ACHN (cell line): ENCODE measurements around the gene CSNK1A1.
"Not testable (repeated sequence)": the region's sequence is repeated elsewhere in the genome, so short reads cannot be mapped to it uniquely, and the experiment has no call there.

Experiments used
- DNase-seq: peaks from one replicate; pipeline ENCODE4 v3.0.0-alpha.2; 2015
- in situ Hi-C: cut with HindIII; loops from 2 replicates; pipeline ENCODE4 v1.10.0; 2017; ENCODE audit warnings: low sequenced_read_pairs, low pct_ligation_motif_present, low pct_unique_long_range_greater_than_20kb

CSNK1A1 gene

DNA sequence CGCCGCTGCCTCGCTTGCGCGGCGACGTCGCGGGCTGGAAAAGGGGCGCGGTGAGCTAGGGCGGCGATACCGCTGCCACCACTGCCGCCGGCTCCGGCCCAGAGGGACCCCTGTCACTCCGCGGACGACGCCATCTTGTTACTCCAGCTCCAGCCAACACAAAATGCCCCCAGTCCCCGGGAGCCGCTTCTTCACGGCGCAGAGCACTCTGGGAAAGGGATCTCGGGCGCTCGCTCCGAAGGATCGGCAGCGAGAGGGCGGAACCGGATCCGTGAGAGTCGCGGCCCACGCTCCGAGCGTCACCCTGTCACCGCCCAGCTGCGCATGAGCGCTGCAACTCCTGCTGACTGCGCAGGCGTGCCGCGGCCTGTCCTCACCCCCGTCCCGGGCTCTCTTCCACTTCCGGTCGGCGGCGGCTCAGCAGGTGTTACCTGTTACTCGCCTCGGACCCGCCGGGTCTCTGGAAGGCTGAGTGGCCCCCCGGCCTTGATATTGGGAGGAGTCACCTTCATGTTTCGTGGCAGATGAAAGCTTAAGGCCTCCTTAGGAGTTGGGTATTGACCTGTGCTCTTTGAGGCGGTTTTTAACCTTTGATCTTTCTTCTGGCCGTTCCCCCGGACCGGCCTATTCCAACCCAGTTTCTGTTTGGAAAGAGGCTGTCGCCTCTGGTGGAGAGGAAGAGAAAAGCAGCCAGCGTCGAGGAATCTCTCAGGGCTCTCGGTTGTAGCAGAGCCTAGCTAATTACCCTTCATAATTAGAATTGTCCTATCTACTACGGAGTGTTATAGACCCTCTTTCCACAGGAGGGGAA is at the start of gene CSNK1A1:
TSS of gene CSNK1A1 (minus strand) at position 213 of the 811 bp plus-strand sequence. CDS start 475 bp downstream, outside the sequence.
- peak; percentile 97 for DNase-seq
- in situ Hi-C loops: no loop called here

DNA sequence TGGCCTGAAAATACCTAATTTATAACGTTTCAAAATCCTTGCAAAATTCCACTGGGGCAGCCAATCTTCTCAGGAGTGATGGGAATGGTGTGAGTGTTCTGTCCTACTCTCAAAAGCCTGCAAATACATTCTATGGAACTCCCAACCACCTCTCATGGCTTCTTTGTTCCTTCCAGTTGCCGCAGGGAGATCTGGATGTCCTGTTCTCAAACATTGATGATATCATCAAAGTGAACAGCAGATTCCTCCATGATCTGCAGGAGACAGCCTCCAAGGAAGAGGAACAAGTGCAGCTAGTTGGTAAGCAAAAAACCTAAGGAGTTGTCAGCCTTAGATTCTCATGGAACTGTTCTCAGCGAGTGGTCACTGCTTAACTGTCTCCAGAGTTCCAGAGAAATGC is 49.7 kb upstream of the CSNK1A1 start:
- in situ Hi-C loops: no loop called here
- no peak for DNase-seq

DNA sequence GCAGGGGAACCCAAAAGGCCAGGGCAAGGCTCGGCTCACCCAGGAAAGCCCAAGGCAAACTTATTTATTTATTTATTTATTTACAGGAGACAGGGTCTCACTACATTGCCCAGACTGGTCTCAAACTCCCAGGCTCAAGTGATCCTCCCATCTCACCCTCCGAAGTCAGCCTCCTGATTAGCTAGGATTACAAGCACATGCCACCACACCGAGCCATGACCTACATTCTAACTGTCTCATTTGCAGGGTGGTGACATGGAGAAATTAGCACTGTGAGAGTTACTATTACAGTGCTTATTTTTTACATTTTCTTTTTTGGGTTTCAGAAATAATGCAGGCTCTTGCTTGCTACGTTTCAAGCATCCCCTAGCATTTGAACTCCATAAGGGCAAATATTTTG is 48.1 kb upstream of the CSNK1A1 start:
- in situ Hi-C loops: no loop called here
- DNase-seq: no peak

DNA sequence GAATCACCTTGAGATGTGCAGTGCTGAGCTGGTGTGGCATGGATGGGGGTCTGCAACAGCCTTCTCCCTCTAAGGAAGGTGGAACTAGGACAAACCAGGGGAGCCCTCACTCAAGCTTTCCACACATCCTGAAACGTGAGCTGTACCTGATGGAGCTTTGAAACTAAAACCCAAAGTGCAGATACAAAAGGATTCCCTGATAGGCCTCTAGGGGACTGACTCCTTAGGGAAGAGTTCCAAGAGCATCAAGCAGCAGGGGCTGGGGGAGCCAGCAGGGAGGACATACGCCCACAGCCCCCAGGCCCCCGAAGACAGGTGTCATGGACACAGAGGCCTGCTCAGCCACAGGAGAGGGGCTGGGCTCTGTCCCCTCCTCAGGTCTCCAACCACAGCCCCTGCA is 47.7 kb upstream of the CSNK1A1 start:
- in situ Hi-C loops: no loop called here
- no peak for DNase-seq

DNA sequence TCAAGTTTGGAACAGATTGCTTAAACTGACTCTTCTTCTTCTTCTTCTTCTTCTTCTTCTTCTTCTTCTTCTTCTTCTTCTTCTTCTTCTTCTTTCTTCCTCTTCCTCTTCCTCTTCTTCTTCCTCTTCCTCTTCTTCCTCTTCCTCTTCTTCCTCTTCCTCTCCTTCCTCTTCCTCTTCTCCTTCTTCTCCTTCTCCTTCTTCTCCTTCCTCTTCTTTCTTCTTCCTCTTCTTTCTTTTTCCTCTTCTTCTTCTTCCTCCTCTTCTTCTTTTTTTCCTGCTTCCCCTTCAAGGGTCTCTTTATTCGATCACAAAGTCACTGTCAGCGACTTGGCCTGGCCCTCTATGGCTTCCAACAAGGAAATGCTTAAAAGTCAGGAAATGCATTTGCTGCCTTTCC is 47.0 kb upstream of the CSNK1A1 start:
- in situ Hi-C loops, DNase-seq: not testable (repeated sequence)

DNA sequence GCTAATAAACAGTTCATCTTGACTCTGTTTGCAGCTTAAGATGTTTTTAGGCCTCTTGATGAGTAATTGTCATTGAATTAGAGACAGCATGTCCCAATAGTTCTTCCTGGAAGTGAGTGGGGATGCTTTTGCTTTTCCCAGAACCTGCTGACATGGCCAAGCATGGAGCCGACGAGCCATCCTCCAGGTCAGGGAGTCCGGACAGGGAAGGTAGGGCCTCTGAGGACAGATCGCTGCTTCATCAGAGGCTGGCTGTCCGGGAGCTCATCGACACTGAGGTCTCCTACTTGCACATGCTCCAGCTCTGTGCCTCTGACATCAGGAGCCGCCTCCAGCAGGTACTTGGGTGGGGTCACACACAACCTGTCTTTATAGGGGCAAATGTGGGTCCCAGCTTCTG is 46.4 kb upstream of the CSNK1A1 start:
- in situ Hi-C loops: no loop called here
- DNase-seq: no peak

DNA sequence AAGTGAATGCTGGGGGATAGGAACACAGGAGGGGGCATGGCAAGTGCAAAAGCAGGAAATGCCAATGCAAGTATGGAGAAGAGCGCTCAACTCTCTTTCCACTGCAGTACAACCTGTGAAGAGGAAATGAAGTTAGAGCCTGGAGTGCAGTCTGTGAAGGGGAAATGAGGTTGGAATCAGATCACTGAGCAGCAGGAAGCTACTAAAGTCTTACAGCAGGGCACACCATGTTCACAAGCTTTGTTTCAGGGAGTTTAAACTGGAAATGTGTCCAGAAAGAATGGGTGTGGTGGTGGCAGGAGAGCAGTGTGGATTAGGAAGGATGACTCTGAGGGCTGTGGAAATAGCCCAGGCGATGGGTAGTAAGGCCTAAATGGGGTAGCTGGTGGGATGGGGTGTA is 45.5 kb upstream of the CSNK1A1 start:
- no peak for DNase-seq
- in situ Hi-C loops: no loop called here

DNA sequence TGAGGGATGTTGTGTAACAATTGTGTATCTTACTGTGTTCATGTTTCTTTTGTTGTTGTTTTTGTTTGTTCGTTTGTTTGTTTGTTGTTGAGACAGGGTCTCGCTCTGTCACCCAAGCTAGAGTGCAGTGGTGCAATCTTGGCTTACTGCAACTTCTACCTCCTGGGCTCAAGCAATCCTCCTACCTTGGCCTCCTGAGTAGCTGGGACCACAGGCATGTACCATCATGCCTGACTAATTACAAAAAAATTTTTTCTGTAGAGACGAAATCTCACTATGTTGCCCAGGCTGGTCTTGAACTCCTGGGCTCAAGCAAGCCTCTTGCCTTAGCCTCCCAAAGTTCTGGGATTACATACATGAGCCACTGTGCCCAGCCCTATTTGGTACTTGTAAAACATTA is 43.9 kb upstream of the CSNK1A1 start:
- DNase-seq, in situ Hi-C loops: not testable (repeated sequence)

DNA sequence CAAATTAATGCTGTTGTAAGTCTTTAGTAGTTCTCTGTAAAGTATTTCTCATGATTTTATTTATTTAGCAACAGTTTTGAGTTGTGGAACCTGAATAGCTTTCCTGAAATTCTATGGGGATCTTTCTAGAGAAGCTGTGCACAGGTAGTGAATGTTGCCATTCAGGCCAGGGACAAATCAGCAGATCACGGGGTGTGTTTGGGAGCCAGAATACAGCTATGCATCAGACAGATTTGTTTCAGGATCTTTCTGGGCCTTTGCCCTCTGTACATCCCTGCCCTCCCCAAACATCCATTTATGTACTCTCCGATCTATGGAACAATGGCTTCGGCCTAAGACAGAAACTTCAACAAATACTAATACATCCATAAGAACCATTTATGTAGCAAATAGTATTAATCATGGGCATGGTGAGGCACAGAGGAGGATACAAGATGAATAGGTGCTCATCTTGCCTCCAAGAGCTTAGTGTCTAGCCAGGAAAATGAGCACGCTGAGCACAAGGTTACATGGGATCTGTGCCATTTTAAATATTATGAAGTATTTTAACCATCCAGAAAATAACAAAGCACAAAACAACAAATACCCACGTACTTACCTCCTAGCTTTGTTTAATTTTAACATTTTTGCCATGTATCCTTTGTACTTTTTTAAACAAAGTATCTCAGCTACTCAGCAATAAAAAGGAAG is 43.1 kb upstream of the CSNK1A1 start:
- in situ Hi-C loops: no loop called here
- DNase-seq: no peak

DNA sequence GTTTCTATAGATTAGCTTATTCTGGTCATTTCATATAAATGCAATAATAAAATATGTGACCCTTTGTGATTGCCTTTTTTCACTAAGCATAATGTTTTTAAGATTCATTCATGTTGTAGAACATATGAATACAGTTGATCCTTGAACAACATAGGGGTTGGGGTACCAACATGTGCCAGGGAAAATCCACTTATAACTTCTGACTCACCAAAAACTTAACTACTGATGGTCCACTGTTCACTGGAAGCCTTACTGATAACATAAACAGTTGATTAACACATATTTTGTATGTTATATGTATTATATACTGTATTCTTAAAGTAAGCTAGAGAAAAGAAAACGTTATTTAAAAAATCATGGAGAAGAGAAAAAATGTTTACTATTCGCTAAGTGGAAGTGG is 42.1 kb upstream of the CSNK1A1 start:
- DNase-seq: no peak
- in situ Hi-C loops: no loop called here

DNA sequence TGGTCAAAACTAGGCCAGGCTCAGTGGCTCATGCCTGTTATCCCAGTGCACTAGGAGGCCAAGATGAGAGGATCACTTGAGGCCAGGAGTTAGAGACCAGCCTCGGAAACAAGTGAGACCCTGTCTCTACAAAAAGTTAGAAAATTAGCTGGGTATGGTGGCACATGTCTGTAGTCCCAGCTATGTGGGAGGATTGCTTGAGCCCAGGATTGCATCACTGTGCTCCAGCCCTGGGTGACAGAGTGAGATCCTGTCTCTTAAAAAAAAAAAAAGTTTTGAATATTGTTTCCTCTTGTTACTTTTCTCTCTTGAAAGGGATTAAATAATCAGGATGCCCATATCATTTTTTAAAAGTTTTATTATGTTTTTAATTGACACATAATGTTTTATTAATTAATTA is 37.7 kb upstream of the CSNK1A1 start:
- DNase-seq: no peak
- in situ Hi-C loops: no loop called here

DNA sequence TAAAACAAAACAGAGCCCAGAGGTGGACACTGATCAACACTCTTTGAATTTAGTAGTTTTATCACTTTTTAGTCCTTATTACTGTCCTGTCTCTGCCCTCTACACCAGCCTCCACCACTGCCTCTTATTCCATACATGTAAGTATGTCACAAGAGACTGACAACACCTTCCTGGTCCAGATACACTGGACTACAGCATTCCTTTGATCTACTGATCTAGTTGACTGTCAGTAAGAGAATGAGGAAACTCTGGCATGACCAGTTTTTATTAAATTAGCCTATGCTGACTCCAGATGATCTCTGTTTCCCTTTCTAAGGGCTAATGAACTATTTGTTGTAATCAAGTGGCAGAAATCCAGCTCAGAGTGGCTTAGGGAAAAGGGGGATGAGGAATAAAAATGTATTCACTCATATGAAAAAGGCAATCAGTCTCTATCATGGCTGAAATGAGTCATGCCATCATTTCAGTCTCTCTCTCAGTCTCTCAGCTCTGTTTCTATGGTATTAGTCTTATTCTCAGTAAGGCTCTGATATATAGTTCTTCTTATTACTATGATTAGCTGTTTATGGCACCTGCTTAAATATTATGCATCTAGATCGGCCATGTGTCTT is 35.6 kb upstream of the CSNK1A1 start:
- no peak for DNase-seq
- in situ Hi-C loops: no loop called here

DNA sequence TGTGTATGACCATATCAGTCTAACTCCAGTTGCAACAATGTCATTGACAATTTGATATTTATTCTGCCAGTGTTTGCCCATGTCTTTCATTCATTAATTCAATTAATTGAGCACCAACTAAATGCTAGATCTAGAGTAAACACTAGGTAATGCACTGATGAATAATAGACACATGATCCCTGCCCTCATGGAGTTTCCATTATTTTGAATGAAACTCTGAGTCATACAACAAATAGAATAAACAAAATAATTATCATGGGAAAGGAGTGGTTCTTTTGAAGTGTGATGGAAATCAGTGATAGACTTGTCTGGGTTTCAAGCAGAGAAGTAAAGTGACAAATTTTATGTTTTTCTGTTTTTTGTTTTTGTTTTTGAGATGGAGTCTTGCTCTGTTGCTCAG is 34.7 kb upstream of the CSNK1A1 start:
- in situ Hi-C loops: no loop called here
- no peak for DNase-seq

DNA sequence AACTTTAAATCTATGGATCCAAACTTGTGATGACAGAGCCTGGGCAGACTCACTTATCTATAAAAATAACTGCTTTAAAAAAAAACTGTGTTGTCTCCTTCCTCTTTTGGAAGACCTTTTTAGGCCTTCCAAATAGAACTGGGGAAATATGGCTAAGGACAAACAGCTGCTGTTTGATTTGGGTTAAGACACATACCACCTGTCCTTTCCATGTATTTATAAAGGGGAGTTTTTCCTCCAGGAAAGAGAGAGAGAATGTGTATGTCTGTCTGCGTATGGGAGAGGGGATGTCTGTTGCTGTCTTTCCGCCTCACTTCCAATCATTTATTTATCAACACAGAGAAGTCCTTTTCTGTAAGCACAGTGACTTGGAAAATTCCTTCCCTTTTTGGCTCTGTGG is 32.9 kb upstream of the CSNK1A1 start:
- in situ Hi-C loops: no loop called here

DNA sequence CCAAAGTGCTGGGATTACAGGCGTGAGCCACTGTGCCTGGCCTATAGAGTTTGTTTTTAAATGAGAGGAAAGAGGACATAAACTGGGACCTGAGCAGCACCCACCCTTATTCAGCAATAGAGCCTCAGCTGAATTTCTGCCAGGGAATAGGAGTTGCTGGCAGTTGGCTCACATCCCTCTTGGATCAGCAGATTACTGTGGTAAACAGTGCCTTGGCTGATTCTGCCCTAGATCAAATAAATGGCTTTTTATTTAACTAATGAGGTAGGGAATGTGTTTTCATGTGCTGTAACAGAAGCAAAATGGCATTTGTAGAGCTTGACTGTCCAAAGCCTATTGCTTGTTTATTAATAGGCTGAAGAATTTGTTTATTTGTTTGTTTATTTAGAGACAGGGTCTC is 32.2 kb upstream of the CSNK1A1 start:
- in situ Hi-C loops: no loop called here

More for the DNA sequence above, 32.9 kb upstream of the CSNK1A1 start:
- no peak for DNase-seq

DNA sequence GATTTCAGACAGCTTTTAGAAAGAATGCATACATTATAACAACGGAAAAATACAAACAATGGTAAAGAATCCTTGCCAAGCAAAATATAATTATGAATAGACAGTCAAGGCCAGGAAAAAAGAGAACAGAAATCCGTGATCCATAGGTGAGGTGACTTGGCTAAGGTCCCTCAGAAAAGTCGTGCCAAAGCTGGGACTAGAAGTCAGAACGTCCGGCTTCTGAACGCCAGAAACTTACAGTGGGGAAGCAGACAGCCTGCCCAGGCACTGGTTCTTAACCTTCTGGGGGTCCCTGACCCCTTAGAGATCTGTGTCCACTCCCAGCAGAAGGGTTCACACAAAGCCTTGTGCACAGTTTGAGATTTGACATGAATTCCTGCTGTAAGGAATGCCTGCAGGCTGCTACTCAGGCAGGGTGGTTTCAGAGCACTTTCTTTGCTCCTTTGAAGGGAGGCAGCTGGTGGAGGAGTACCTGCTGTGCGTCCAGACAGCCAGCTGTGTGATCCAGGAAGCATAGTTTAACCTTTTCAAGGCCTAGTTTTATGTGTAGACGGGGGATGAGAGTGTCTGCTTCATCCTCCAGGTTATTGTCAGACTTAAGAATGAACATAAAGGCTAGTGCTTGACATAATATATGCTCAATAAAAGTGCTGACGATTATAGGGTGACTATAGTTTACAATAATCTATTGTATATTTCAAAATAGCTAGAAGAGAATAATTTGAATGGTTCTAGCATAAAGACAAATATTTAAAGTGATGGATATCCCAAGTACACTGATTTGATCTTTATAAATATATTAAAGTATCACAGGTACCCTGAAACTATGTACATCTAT is 30.9 kb upstream of the CSNK1A1 start:
- in situ Hi-C loops: no loop called here

More for the DNA sequence above, 32.2 kb upstream of the CSNK1A1 start:
- DNase-seq: no peak

DNA sequence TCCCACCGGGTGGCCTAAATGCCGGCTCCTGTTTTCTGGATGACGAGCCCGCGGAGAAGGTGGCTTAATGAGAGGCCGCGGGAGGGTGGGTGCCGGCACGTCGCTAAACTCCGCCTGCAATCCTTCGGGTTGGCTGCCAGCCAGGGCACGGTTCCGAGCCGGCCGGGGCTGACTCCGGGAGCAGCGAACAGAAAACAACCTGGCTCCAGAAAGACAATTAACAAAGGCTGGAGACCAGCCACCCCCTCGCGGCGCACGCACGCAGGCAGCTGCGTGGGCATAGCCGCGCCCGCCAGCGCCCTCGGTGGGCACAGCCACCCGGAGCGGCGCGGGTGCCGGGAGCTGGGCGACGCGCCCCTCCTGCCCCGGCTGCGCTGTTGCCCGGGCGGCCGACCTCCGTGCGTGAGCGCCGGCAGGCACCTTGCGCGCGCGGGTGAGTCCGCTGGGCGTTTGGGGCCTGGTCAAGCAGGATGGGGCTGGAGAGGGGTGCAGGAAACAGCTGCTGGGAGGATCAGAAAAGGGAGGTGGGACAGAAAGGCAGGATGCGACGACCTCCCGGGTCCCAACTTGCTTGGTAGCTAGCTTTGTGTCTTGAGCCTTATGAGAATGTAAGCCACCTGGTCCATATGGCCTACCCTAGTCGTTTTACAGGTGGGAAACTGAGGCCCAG is 30.1 kb upstream of the CSNK1A1 start, which contains the start of gene ARHGEF37:
TSS of gene ARHGEF37 (plus strand) at position 307 of the 670 bp plus-strand sequence. CDS start 16,272 bp downstream, outside the sequence.
- DNase-seq: peak; percentile 45
- in situ Hi-C loops: no loop called here

More for the DNA sequence above, 30.9 kb upstream of the CSNK1A1 start:
- DNase-seq: peak; percentile 9

DNA sequence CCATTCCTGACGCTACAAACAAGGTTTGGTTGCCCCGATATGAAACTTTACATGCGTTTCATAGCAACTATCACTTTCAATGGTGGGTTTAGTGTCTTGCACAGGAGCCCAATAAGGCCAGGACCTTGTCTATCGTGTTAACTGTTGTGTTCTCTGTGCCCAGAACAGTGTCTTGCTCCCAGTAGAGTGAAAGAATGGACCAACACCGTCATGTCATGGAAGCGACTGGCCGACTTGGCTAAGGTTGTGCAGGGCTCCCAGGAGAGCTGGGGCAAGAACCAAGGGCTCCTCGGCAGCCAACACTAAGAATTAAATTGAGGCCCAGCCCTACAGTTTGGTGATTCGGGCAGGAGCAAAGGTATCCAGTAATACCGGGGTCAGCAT is 29.6 kb upstream of the CSNK1A1 start:
- in situ Hi-C loops: no loop called here
- no peak for DNase-seq
